IMR-90 (cell line): ENCODE measurements around the gene LRTM1. TPM values are rescaled to one million over a fixed set of nuclear protein-coding genes. Genes with fewer than 3 reads are reported as not detected.

Experiments
- ATAC-seq: fragments of 200-7000 bp; cut with Tn5 transposase; 2 replicates; pipeline ENCODE4 v1.9.1; 2020; ENCODE audit warnings: low read depth, mild to moderate bottlenecking, moderate library complexity
- BruUV-seq: library from RNA; stranded (reverse); fragments of 400-500 nt; replicated peaks from 2 replicates; lab custom pipeline; 2021; lab: Mats Ljungman, UMichigan
- CTCF ChIA-PET: fragments of 300-600 bp; formaldehyde crosslinking; extraction: SDS; loops from one replicate; lab custom pipeline; 2021; ENCODE audit warnings: antibody characterized with exemption; lab: Yijun Ruan, JAX
- POLR2A ChIA-PET: fragments of 300-600 bp; sonication (Branson Sonifier 250); formaldehyde crosslinking; loops from one replicate; lab custom pipeline; 2022; ENCODE audit warnings: antibody characterized with exemption; ENCODE audit not compliant: unreplicated experiment; lab: Charles Lee
- DNase-seq: peaks from one replicate; pipeline ENCODE4 v3.0.0; 2013
- H2AFZ ChIP-seq: replicated peaks from 2 replicates; pipeline ENCODE3; 2013; ENCODE audit warnings: low read length, mild to moderate bottlenecking; ENCODE audit not compliant: poor library complexity
- H2AK5ac ChIP-seq: 2 replicates; pipeline ENCODE4 v1.6.1; 2013; ENCODE audit warnings: low read depth, low read length, inconsistent platforms
- H2AK9ac ChIP-seq: replicated peaks from 2 replicates; pipeline ENCODE3; 2013; ENCODE audit warnings: mild to moderate bottlenecking, low read depth, low read length, moderate library complexity; ENCODE audit not compliant: poor library complexity
- H2BK120ac ChIP-seq: 2 replicates; pipeline ENCODE4 v1.6.1; 2013; ENCODE audit warnings: low read depth, low read length, inconsistent platforms
- H2BK15ac ChIP-seq: 3 replicates; pipeline ENCODE4 v1.6.1; 2013; ENCODE audit warnings: low read depth, low read length, inconsistent platforms
- H2BK20ac ChIP-seq: 2 replicates; pipeline ENCODE4 v1.6.1; 2013; ENCODE audit warnings: low read depth, mild to moderate bottlenecking, inconsistent platforms, low read length, moderate library complexity
- H2BK5ac ChIP-seq: 2 replicates; pipeline ENCODE4 v1.6.1; 2013; ENCODE audit warnings: mild to moderate bottlenecking, low read depth, low read length, inconsistent platforms; ENCODE audit not compliant: poor library complexity, severe bottlenecking
- H3K14ac ChIP-seq: replicated peaks from 2 replicates; pipeline ENCODE4 v1.6.1; 2013; ENCODE audit warnings: low read depth, low read length, inconsistent platforms
- H3K18ac ChIP-seq: 2 replicates; pipeline ENCODE4 v1.6.1; 2013; ENCODE audit warnings: low read depth, low read length, control low read depth
- H3K23ac ChIP-seq: 2 replicates; pipeline ENCODE4 v1.6.1; 2013; ENCODE audit warnings: low read depth, low read length, inconsistent platforms
- H3K27ac ChIP-seq: 2 replicates; pipeline ENCODE4 v1.5.1; 2013; ENCODE audit warnings: mild to moderate bottlenecking, control low read depth, low read length; ENCODE audit not compliant: insufficient read depth
- H3K27me3 ChIP-seq: 2 replicates; pipeline ENCODE4 v1.6.1; 2013; ENCODE audit warnings: low read length; ENCODE audit not compliant: control insufficient read depth, insufficient read depth
- H3K36me3 ChIP-seq: 2 replicates; pipeline ENCODE4 v1.6.1; 2013; ENCODE audit warnings: low read length, mixed read lengths; ENCODE audit not compliant: control insufficient read depth, insufficient read depth
- H3K4ac ChIP-seq: 2 replicates; pipeline ENCODE4 v1.6.1; 2013; ENCODE audit warnings: low read depth, low read length, inconsistent platforms
- H3K4me1 ChIP-seq: 2 replicates; pipeline ENCODE4 v1.6.1; 2013; ENCODE audit warnings: low read length, mixed read lengths; ENCODE audit not compliant: control insufficient read depth, insufficient read depth
- H3K4me2 ChIP-seq: 2 replicates; pipeline ENCODE4 v1.6.1; 2013; ENCODE audit warnings: low read depth, mild to moderate bottlenecking, control low read depth, low read length, moderate library complexity
- H3K4me3 ChIP-seq: 2 replicates; pipeline ENCODE4 v1.5.1; 2013; ENCODE audit warnings: low read depth, mild to moderate bottlenecking, control low read depth, low read length, moderate library complexity; ENCODE audit not compliant: insufficient read depth
- H3K56ac ChIP-seq: 2 replicates; pipeline ENCODE4 v1.6.1; 2013; ENCODE audit warnings: low read length, inconsistent platforms; ENCODE audit not compliant: insufficient read depth; ENCODE audit errors: extremely low read depth
- H3K79me1 ChIP-seq, 2 experiments: 2 replicates each; pipeline ENCODE4 v1.6.1; 2013; ENCODE audit warnings: low read length in 2 of 2, inconsistent platforms in 1 of 2, low read depth in 1 of 2
- H3K9ac ChIP-seq: 2 replicates; pipeline ENCODE4 v1.6.1; 2013; ENCODE audit warnings: low read depth, low read length, control low read depth
- H3K9me1 ChIP-seq: 2 replicates; pipeline ENCODE4 v1.6.1; 2013; ENCODE audit warnings: low read length, inconsistent platforms; ENCODE audit not compliant: insufficient read depth
- H3K9me3 ChIP-seq: 2 replicates; pipeline ENCODE4 v1.6.1; 2013; ENCODE audit warnings: low read length; ENCODE audit not compliant: control insufficient read depth, insufficient read depth
- H4K20me1 ChIP-seq: 2 replicates; pipeline ENCODE4 v1.6.1; 2013; ENCODE audit warnings: low read length, inconsistent platforms; ENCODE audit not compliant: insufficient read depth
- H4K5ac ChIP-seq: 2 replicates; pipeline ENCODE4 v1.6.1; 2013; ENCODE audit warnings: mild to moderate bottlenecking, low read depth, low read length, control low read depth
- H4K8ac ChIP-seq, 2 experiments: 2 replicates each; pipeline ENCODE4 v1.6.1; 2013; ENCODE audit warnings: low read depth in 2 of 2, low read length in 2 of 2, control low read depth in 1 of 2, inconsistent platforms in 1 of 2
- H4K91ac ChIP-seq: 2 replicates; pipeline ENCODE4 v1.6.1; 2013; ENCODE audit warnings: low read depth, low read length, inconsistent platforms; ENCODE audit not compliant: insufficient read depth
- BHLHE40 ChIP-seq: fragments of 150-350 bp; IDR thresholded peaks from 2 replicates; pipeline ENCODE4 v1.6.1; 2016; ENCODE audit warnings: mild to moderate bottlenecking, low read depth, low read length
- CEBPB ChIP-seq: IDR thresholded peaks from 2 replicates; pipeline ENCODE4 v1.6.1; 2012; ENCODE audit warnings: low read depth, low read length, improper control_type of control experiment
- CHD1 ChIP-seq: IDR thresholded peaks from 2 replicates; pipeline ENCODE4 v1.6.1; 2012; ENCODE audit warnings: low read depth, low read length, improper control_type of control experiment
- CTCF ChIP-seq: conservative IDR thresholded peaks from 2 replicates; pipeline ENCODE4 v1.5.1; 2012; ENCODE audit warnings: mild to moderate bottlenecking, low read depth, low read length, improper control_type of control experiment
- FOS ChIP-seq: fragments of 150-350 bp; IDR thresholded peaks from 2 replicates; pipeline ENCODE4 v1.6.1; 2016; ENCODE audit warnings: low read depth, low read length
- MAFK ChIP-seq: IDR thresholded peaks from 2 replicates; pipeline ENCODE4 v1.6.1; 2012; ENCODE audit warnings: low read depth, low read length, improper control_type of control experiment
- MAZ ChIP-seq: IDR thresholded peaks from 2 replicates; pipeline ENCODE4 v1.6.1; 2012; ENCODE audit warnings: low read depth, mild to moderate bottlenecking, low read length, improper control_type of control experiment, moderate library complexity, borderline replicate concordance
- NFE2L2 ChIP-seq: fragments of 150-350 bp; IDR thresholded peaks from 2 replicates; pipeline ENCODE4 v1.6.1; 2016; ENCODE audit warnings: low read depth, mild to moderate bottlenecking, low read length
- POLR2A ChIP-seq: IDR thresholded peaks from 2 replicates; pipeline ENCODE4 v1.6.1; 2012; ENCODE audit warnings: mild to moderate bottlenecking, low read depth, low read length
- RAD21 ChIP-seq: IDR thresholded peaks from 2 replicates; pipeline ENCODE4 v1.6.1; 2012; ENCODE audit warnings: low read length, improper control_type of control experiment
- RCOR1 ChIP-seq: IDR thresholded peaks from 2 replicates; pipeline ENCODE4 v1.6.1; 2012; ENCODE audit warnings: mild to moderate bottlenecking, low read length, improper control_type of control experiment; ENCODE audit not compliant: insufficient replicate concordance
- RFX5 ChIP-seq: IDR thresholded peaks from 2 replicates; pipeline ENCODE4 v1.8.0; 2012; ENCODE audit warnings: low read depth, mild to moderate bottlenecking, low read length, moderate library complexity
- WGBS, 2 experiments: methylation state at CpG; one replicate each; pipeline versions ENCODE4 v1.1.5 to v1.1.7; 2013; ENCODE audit warnings: missing lambda C conversion rate in 2 of 2; ENCODE audit not compliant: insufficient read length in 1 of 2; ENCODE audit errors: extremely low coverage in 2 of 2; 5-methylcytosine and 5-hydroxymethylcytosine counted together
- dilution Hi-C: fragments of 300-500 bp; cut with HindIII; formaldehyde crosslinking; loops from one replicate; pipeline ENCODE4 v1.14.3; 2018; ENCODE audit warnings: low sequenced_read_pairs; ENCODE audit not compliant: unreplicated experiment
- in situ Hi-C: fragments of 300-500 bp; cut with MboI; formaldehyde crosslinking; loops from 3 replicates; pipeline ENCODE4 v1.14.3; 2019; ENCODE audit warnings: low sequenced_read_pairs, inconsistent platforms, mixed read lengths
- intact Hi-C: fragments of 100-400 bp; cut with micrococcal nuclease; formaldehyde crosslinking; loops from 2 replicates; pipeline ENCODE4 v1.10.0; 2022
- polyA plus RNA-seq, 3 experiments: library from polyadenylated mRNA; depleted of rRNA; stranded (reverse); fragments of >200 nt; gene quantifications; 2 replicates each; pipeline ENCODE4 v1.2.3, GENCODE V29; 2012; ENCODE audit warnings: low replicate concordance in 1 of 3
- total RNA-seq: library from RNA; depleted of rRNA; stranded (reverse); fragments of >200 nt; gene quantifications from 2 replicates; pipeline ENCODE4 v1.2.3, GENCODE V29; 2012
- TF ChIP-seq, protein P1 (sequence below): fragments of 150-350 bp; IDR thresholded peaks from 2 replicates; pipeline ENCODE4 v1.6.1; 2017; ENCODE audit warnings: mild to moderate bottlenecking, antibody characterized with exemption, low read length, low read depth

Gene LRTM1
- total and polyA plus RNA-seq, 2 of the 4 experiments (the other 2 are of a cell fraction) = not detected

DNA sequence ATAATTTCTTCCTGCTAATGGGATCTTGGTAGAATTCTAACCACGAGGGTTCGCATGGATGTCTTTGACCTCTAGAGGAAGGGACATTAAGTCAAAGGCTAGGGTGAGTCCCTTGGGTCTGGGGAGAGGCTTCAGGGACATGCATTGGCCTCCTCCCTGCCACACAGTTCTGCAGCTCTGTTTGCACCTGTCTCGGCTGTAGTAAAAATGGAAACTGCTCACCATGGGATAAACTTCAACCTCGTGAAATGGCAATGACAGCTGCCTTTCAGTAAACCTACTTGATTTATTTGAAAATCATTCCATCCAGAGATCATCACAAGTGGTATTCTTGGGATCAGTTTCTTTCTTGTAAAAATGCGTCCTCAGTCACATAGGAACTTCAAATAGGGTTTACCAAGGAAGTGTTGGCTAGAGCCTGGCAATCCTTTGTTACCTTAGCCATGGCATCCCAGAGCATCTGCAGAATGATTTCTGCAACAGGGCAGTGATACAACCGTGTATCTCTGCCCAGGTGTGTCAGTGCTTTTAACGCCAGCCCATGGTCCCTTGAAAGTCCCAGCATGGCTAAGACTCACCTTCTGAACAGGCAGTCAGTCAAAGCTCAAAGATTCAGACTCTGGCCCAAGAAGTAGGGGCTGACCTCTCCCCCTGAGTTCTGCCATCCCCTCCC, 14.0 kb upstream of the LRTM1 start:
- Histone ChIP-seq H3K4me2 (no peak overlapping the region), H3K9ac (no peak overlapping the region), H3K9me1 (no peaks in the 10 kb centered on the region), H3K27ac (no peak overlapping the region), H4K20me1 (no peaks in the 10 kb centered on the region), H2AFZ (no peak overlapping the region), H2AK5ac (0 out of 2 replicates have a peak overlapping the region, but pooled peaks have one; percentile 12), H3K23ac (no peak overlapping the region), H3K4me3 (no peak overlapping the region), H3K36me3 (no peaks in the 10 kb centered on the region), H3K27me3 (no peaks in the 10 kb centered on the region; the same call in 1 of the 2 replicates), H4K91ac (no peak overlapping the region), H2BK5ac (no peak overlapping the region), H3K18ac (no peak overlapping the region), H2BK15ac (no peak overlapping the region), H3K79me1 (no peaks in the 10 kb centered on the region), H3K56ac (no peak overlapping the region), H3K9me3 (no peaks in the 10 kb centered on the region), H3K4ac (no peak overlapping the region), H3K4me1 (no peaks in the 10 kb centered on the region), H2AK9ac (no peak overlapping the region), H4K8ac (no peak overlapping the region), H2BK20ac (no peak overlapping the region), H3K14ac (no peak overlapping the region), H4K5ac (no peak overlapping the region), H2BK120ac (no peak overlapping the region)
- BruUV-seq = no TSS peak
- ChIA-PET CTCF (no interaction called here), POLR2A (no interaction called here)
- in situ Hi-C loops (loop anchor here (5.0 to 10.0 kb wide), 2 partner anchors 75 to 783 kb away; no protein-coding TSS in a partner anchor), intact Hi-C loops (no loop called here), dilution Hi-C loops (no loop called here)
- DNase-seq (no peak), ATAC-seq (no peak)
- WGBS, 2 experiments = 89% methylated on average over 3 of the region's 7 CpGs; no CpG with 5 or more reads in 1 of the 2 experiments
- TF ChIP-seq NFE2L2 (no peak), FOS (no peak), RAD21 (no peak), BHLHE40 (no peak), CTCF (no peak), CEBPB (no peak), RCOR1 (no peak), CHD1 (no peak), MAFK (no peak), MAZ (no peak), RFX5 (no peak), POLR2A (no peak)
- TF ChIP-seq, protein P1, sequence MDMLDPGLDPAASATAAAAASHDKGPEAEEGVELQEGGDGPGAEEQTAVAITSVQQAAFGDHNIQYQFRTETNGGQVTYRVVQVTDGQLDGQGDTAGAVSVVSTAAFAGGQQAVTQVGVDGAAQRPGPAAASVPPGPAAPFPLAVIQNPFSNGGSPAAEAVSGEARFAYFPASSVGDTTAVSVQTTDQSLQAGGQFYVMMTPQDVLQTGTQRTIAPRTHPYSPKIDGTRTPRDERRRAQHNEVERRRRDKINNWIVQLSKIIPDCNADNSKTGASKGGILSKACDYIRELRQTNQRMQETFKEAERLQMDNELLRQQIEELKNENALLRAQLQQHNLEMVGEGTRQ = no peak
